ENCODE results near the gene ERBB2.
A peak's percentile ranks its signal among the peaks of the same experiment; 100 is the strongest.
"Not testable (repeated sequence)": the region's sequence is repeated elsewhere in the genome, so short reads cannot be mapped to it uniquely, and the experiment has no call there.

Gene ERBB2

GRCh38 chr17:39722965-39723848 lies 23.3 kb downstream of the ERBB2 start:
- no peak for DNase-seq (ENCODE audit: low read depth in 2 of 2, low spot score in 1 of 2)

- DNase-seq (ENCODE audit: low read depth in 2 of 2, low spot score in 1 of 2): no peak
These were observed 24.9 kb downstream of the ERBB2 start for GRCh38 chr17:39724731-39725130.

GRCh38 chr17:39725923-39726322 lies 26.1 kb downstream of the ERBB2 start:
- DNase-seq (ENCODE audit: low read depth in 2 of 2, low spot score in 1 of 2): not testable (repeated sequence)

GRCh38 chr17:39726617-39727016 lies 26.8 kb downstream of the ERBB2 start:
- DNase-seq (ENCODE audit: low read depth in 2 of 2, low spot score in 1 of 2): no peak

GRCh38 chr17:39727556-39727955 lies 27.7 kb downstream of the ERBB2 start:
- DNase-seq (ENCODE audit: low read depth in 2 of 2, low spot score in 1 of 2): no peak

GRCh38 chr17:39729280-39729851 lies 29.5 kb downstream of the ERBB2 start:
- no peak for DNase-seq (ENCODE audit: low read depth in 2 of 2, low spot score in 1 of 2)

- peak; percentile 90 for DNase-seq (ENCODE audit: low read depth in 2 of 2, low spot score in 1 of 2)
These were observed 30.4 kb downstream of the ERBB2 start, which contains the start of gene MIEN1 for GRCh38 chr17:39730095-39730921. Gene MIEN1 (minus strand): TSS chr17:39730532. CDS start chr17:39730495, 37 bp downstream.

- no peak for DNase-seq (ENCODE audit: low read depth in 2 of 2, low spot score in 1 of 2)
These were observed 32.7 kb downstream of the ERBB2 start for GRCh38 chr17:39732586-39732985.

GRCh38 chr17:39735882-39736281 lies 36.0 kb downstream of the ERBB2 start:
- no peak for DNase-seq (ENCODE audit: low read depth in 2 of 2, low spot score in 1 of 2)

- DNase-seq (ENCODE audit: low read depth in 2 of 2, low spot score in 1 of 2): no peak
These were observed 36.7 kb downstream of the ERBB2 start for GRCh38 chr17:39736319-39737165.

GRCh38 chr17:39737206-39737759 lies 37.4 kb downstream of the ERBB2 start:
- DNase-seq (ENCODE audit: low read depth in 2 of 2, low spot score in 1 of 2): no peak

GRCh38 chr17:39737760-39738567 lies 38.1 kb downstream of the ERBB2 start, which contains the start of gene GRB7:
Gene GRB7 (plus strand): TSS chr17:39737938. CDS start chr17:39742302, 4,364 bp downstream.
- no peak for DNase-seq (ENCODE audit: low read depth in 2 of 2, low spot score in 1 of 2)

GRCh38 chr17:39738568-39738901 lies 38.7 kb downstream of the ERBB2 start:
- peak in 1 of 2 donors; percentile 21 for DNase-seq (ENCODE audit: low read depth in 2 of 2, low spot score in 1 of 2)

- no peak for DNase-seq (ENCODE audit: low read depth in 2 of 2, low spot score in 1 of 2)
These were observed 39.4 kb downstream of the ERBB2 start for GRCh38 chr17:39738983-39739884.

GRCh38 chr17:39739885-39740356 lies 40.1 kb downstream of the ERBB2 start:
- no peak for DNase-seq (ENCODE audit: low read depth in 2 of 2, low spot score in 1 of 2)

- DNase-seq (ENCODE audit: low read depth in 2 of 2, low spot score in 1 of 2): no peak
These were observed 40.7 kb downstream of the ERBB2 start for GRCh38 chr17:39740357-39741111.

GRCh38 chr17:39742126-39742855 lies 42.4 kb downstream of the ERBB2 start:
- DNase-seq (ENCODE audit: low read depth in 2 of 2, low spot score in 1 of 2): no peak

Data from stimulated activated CD8-positive, alpha-beta memory T cell treated with anti-CD3 and anti-CD28 coated beads, Interleukin-4, amount 100 ng/mL, for 1 hour (primary cell).